ENCODE results near the gene MLC1.

MLC1 gene

GRCh38 chr22:50121202-50121740 is 36.0 kb upstream of the MLC1 start:
- TF ChIP-seq CTCF (IDR thresholded peaks at IDR 0.05; ENCODE audit: low read depth, low read length) = no peak
- DNase-seq (ENCODE audit: low read depth, low spot score) = no peak
- no peak overlapping the region for H3K4me3 ChIP-seq (ENCODE audit: low read depth, low read length)
- in situ Hi-C loops (cut with HindIII; ENCODE audit: low sequenced_read_pairs) = no loop called here

- TF ChIP-seq CTCF (IDR thresholded peaks at IDR 0.05; ENCODE audit: low read depth, low read length) = no peak
- no peak overlapping the region for H3K4me3 ChIP-seq (ENCODE audit: low read depth, low read length)
- in situ Hi-C loops (cut with HindIII; ENCODE audit: low sequenced_read_pairs) = no loop called here
- peak; percentile 49 for DNase-seq (ENCODE audit: low read depth, low spot score)
These were observed 34.6 kb upstream of the MLC1 start for GRCh38 chr22:50119768-50120251.

- no peak overlapping the region for H3K4me3 ChIP-seq (ENCODE audit: low read depth, low read length)
- in situ Hi-C loops (cut with HindIII; ENCODE audit: low sequenced_read_pairs) = no loop called here
- no peak for TF ChIP-seq CTCF (IDR thresholded peaks at IDR 0.05; ENCODE audit: low read depth, low read length)
- DNase-seq (ENCODE audit: low read depth, low spot score) = no peak
These were observed 34.0 kb upstream of the MLC1 start for GRCh38 chr22:50119169-50119767.

GRCh38 chr22:50118557-50119168 is 33.4 kb upstream of the MLC1 start:
- H3K4me3 ChIP-seq (ENCODE audit: low read depth, low read length) = no peak overlapping the region
- peak; percentile 91 for DNase-seq (ENCODE audit: low read depth, low spot score)
- no peak for TF ChIP-seq CTCF (IDR thresholded peaks at IDR 0.05; ENCODE audit: low read depth, low read length)
- in situ Hi-C loops (cut with HindIII; ENCODE audit: low sequenced_read_pairs) = no loop called here

GRCh38 chr22:50118129-50118528 is 32.9 kb upstream of the MLC1 start:
- H3K4me3 ChIP-seq (ENCODE audit: low read depth, low read length) = no peak overlapping the region
- DNase-seq (ENCODE audit: low read depth, low spot score) = no peak
- in situ Hi-C loops (cut with HindIII; ENCODE audit: low sequenced_read_pairs) = no loop called here
- TF ChIP-seq CTCF (IDR thresholded peaks at IDR 0.05; ENCODE audit: low read depth, low read length) = no peak

GRCh38 chr22:50117168-50117762 is 32.0 kb upstream of the MLC1 start:
- H3K4me3 ChIP-seq (ENCODE audit: low read depth, low read length) = no peak overlapping the region
- in situ Hi-C loops (cut with HindIII; ENCODE audit: low sequenced_read_pairs) = no loop called here
- no peak for DNase-seq (ENCODE audit: low read depth, low spot score)
- TF ChIP-seq CTCF (IDR thresholded peaks at IDR 0.05; ENCODE audit: low read depth, low read length) = no peak
